GM12878 (cell line): ENCODE measurements around the gene VPS39. TPM values are rescaled to one million over a fixed set of nuclear protein-coding genes. Genes with fewer than 3 reads are reported as not detected.

Source experiments
- ATAC-seq: fragments of 200-7000 bp; cut with Tn5 transposase; 3 replicates; pipeline ENCODE4 v1.9.1; 2020; ENCODE audit warnings: mild to moderate bottlenecking, moderate library complexity
- BruUV-seq: library from RNA; stranded (reverse); fragments of 400-500 nt; replicated peaks from 2 replicates; lab custom pipeline; 2021; lab: Mats Ljungman, UMichigan
- CTCF ChIA-PET: fragments of 300-600 bp; sonication (Branson Sonifier 250); formaldehyde crosslinking; extraction: SDS; loops from one replicate; lab custom pipeline; 2021; ENCODE audit warnings: inconsistent platforms; lab: Yijun Ruan, JAX
- POLR2A ChIA-PET: fragments of 350-600 bp; formaldehyde crosslinking; extraction: SDS; loops from one replicate; lab custom pipeline; 2021; ENCODE audit warnings: inconsistent platforms; lab: Charles Lee
- RAD21 ChIA-PET: fragments of 300-600 bp; sonication (Branson Sonifier 250); formaldehyde crosslinking; loops from one replicate; lab custom pipeline; 2023; ENCODE audit warnings: antibody characterized with exemption; ENCODE audit not compliant: unreplicated experiment; lab: Charles Lee
- SMC1A ChIA-PET: fragments of 300-600 bp; sonication (Branson Sonifier 250); formaldehyde crosslinking; loops from one replicate; lab custom pipeline; 2023; ENCODE audit not compliant: unreplicated experiment, uncharacterized antibody; lab: Charles Lee
- DNase-seq: peaks from one replicate; pipeline ENCODE4 v3.0.0-alpha.2; 2011; ENCODE audit warnings: low read depth, low spot score
- FAIRE-seq: peaks from 3 replicates; lab custom pipeline; 2011; peaks lifted over from hg19 to GRCh38; lab: Jason Lieb, UNC
- H2AFZ ChIP-seq: 2 replicates; pipeline ENCODE4 v1.6.0; 2011; ENCODE audit warnings: low read depth, low read length, control low read depth; ENCODE audit not compliant: control insufficient read depth
- H3K27ac ChIP-seq: 2 replicates; pipeline ENCODE4 v1.5.1; 2011; ENCODE audit warnings: control low read depth; ENCODE audit not compliant: control insufficient read depth, insufficient read depth
- H3K27me3 ChIP-seq, 2 experiments: replicated peaks in 1 of 2; 2 replicates each; pipeline versions ENCODE4 v1.6.0 to v1.6.1; 2011; ENCODE audit warnings: low read length in 1 of 2; ENCODE audit not compliant: control insufficient read depth in 2 of 2, insufficient read depth in 2 of 2
- H3K36me3 ChIP-seq, 2 experiments: 2 replicates each; pipeline ENCODE4 v1.5.1; 2011; ENCODE audit warnings: low read length in 1 of 2; ENCODE audit not compliant: control insufficient read depth in 2 of 2, insufficient read depth in 2 of 2
- H3K4me1 ChIP-seq: 2 replicates; pipeline ENCODE4 v1.6.1; 2011; ENCODE audit warnings: mild to moderate bottlenecking, low read length, moderate library complexity, mixed read lengths; ENCODE audit not compliant: control insufficient read depth, insufficient read depth
- H3K4me2 ChIP-seq: 2 replicates; pipeline ENCODE4 v1.6.0; 2011; ENCODE audit warnings: control low read depth; ENCODE audit not compliant: control insufficient read depth, insufficient read depth
- H3K4me3 ChIP-seq: fragments of 200-600 bp; sonication (generic); 2 replicates; pipeline ENCODE4 v1.5.1; 2016
- H3K79me2 ChIP-seq: 2 replicates; pipeline ENCODE4 v1.6.0; 2011; ENCODE audit warnings: low read length; ENCODE audit not compliant: control insufficient read depth, insufficient read depth
- H3K9ac ChIP-seq: 2 replicates; pipeline ENCODE4 v1.8.0; 2011; ENCODE audit warnings: low read length, control low read depth, mixed read lengths; ENCODE audit not compliant: control insufficient read depth, insufficient read depth
- H3K9me3 ChIP-seq: replicated peaks from 3 replicates; pipeline ENCODE4 v1.5.1; 2011; ENCODE audit warnings: mild to moderate bottlenecking, low read length; ENCODE audit not compliant: control insufficient read depth, insufficient read depth
- H4K20me1 ChIP-seq: 2 replicates; pipeline ENCODE4 v1.6.0; 2011; ENCODE audit not compliant: control insufficient read depth, insufficient read depth
- BHLHE40 ChIP-seq, 2 experiments: fragments of 450-650 bp in 1 of 2; IDR thresholded peaks; 2 replicates each; pipeline ENCODE4 v1.6.1; 2011 to 2017; ENCODE audit warnings: low read depth in 2 of 2, borderline replicate concordance in 1 of 2, improper control_type of control experiment in 1 of 2, low read length in 1 of 2, mild to moderate bottlenecking in 1 of 2
- CHD2 ChIP-seq: IDR thresholded peaks from 2 replicates; pipeline ENCODE4 v1.6.1; 2011; ENCODE audit warnings: low read depth, low read length, improper control_type of control experiment, borderline replicate concordance
- MTA3 ChIP-seq: IDR thresholded peaks from 2 replicates; pipeline ENCODE4 v1.6.1; 2012; ENCODE audit warnings: low read length, inconsistent platforms, borderline replicate concordance
- POLR2A ChIP-seq: IDR thresholded peaks from 2 replicates; pipeline ENCODE4 v1.6.1; 2011; ENCODE audit warnings: low read depth, mild to moderate bottlenecking, low read length
- WGBS: methylation state at CpG from one replicate; pipeline ENCODE4 v1.1.6; 2016; ENCODE audit warnings: low lambda C conversion rate; ENCODE audit not compliant: insufficient replicate concordance, insufficient coverage; ENCODE audit errors: missing lambda C conversion rate; 5-methylcytosine and 5-hydroxymethylcytosine counted together
- in situ Hi-C: fragments of 300-500 bp; cut with MboI; formaldehyde crosslinking; loops from 9 replicates; pipeline ENCODE4 v1.14.3; 2018; ENCODE audit warnings: mixed read lengths
- intact Hi-C: fragments of 100-400 bp; cut with micrococcal nuclease; formaldehyde crosslinking; loops from one replicate; pipeline ENCODE4 v1.14.2; 2022; ENCODE audit not compliant: unreplicated experiment
- polyA plus RNA-seq, 11 experiments: library from polyadenylated mRNA; depleted of rRNA in 4 of 11; unstranded in 6 of 11; stranded (reverse) in 5 of 11; fragments of >200 nt; fragmentation: Nextera tagmentation in 4 of 11; fragmentation: Illumina TruSeq in 1 of 11; extraction: Ambion mirVana in 4 of 11; extraction: Trizol in 1 of 11; gene quantifications; 1 replicate in 1 of 11; 2 replicates in 10 of 11; pipeline versions ENCODE4 v1.2.1 to v1.2.3, GENCODE V29; 2011 to 2016; ENCODE audit warnings: inconsistent platforms in 2 of 11, missing spikeins in 2 of 11, low read depth in 1 of 11
- total RNA-seq, 4 experiments: library from RNA; depleted of rRNA in 3 of 4; stranded (reverse); fragments of >200 nt in 3 of 4; fragmentation: Illumina TruSeq in 1 of 4; extraction: Trizol in 1 of 4; gene quantifications; 2 replicates each; pipeline versions ENCODE4 v1.2.1 to v1.2.3, GENCODE V29; 2013 to 2021

Gene VPS39
- total and polyA plus RNA-seq, 10 of the 15 experiments (the other 5 are each of a cell fraction or from before 2014, with no cell fraction given) = 4.9 to 50.0 (median 36.2) TPM

DNA sequence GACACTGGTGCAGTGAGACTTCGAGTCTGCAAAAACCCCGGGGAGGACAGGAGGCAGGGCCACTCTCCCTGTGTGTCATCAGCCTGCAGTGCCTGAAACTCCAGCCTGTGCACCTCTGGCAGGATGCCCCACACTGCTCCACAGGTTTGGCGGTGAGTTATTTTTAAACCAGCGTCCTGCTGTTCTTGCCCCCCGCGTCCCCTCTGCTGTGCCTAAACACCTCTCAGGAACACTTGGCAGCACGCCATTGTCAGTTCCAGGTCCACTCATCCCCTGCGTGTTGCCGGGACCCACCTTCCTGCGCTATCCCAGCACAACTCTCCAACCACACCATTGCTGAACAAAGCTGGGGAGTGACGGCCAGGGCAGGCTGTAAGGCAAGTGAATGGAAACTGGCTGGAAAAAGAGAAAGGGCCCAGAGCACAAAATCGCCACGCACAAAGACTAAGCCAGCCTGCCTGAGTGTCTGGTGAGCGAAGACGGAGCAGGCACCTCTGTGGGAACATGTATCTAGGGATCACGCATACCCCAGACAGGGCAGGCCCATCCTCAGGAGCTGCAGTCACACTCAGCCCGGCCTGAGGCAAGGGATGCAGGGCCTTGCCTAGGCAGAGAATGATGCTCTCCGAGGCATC lies 48.6 kb downstream of the VPS39 start:
- ChIA-PET RAD21 (no interaction called here), CTCF (no interaction called here), POLR2A (no interaction called here)
- no peak overlapping the region for H3K4me3 ChIP-seq
- 95% methylated on average over 18 of the region's 18 CpGs for WGBS
- no peaks in the 10 kb centered on the region for H3K79me2 ChIP-seq
- BruUV-seq = no TSS peak
- H3K9ac ChIP-seq = no peak overlapping the region
- no peaks in the 10 kb centered on the region for H3K9me3 ChIP-seq
- TF ChIP-seq CHD2 (no peak), POLR2A (peak; percentile 40; the same call in 1 of the 2 replicates)
- TF ChIP-seq, all 136 proteins: peak for 1
- no peaks in the 10 kb centered on the region for H3K4me1 ChIP-seq
- H4K20me1 ChIP-seq = no peaks in the 10 kb centered on the region
- H2AFZ ChIP-seq = no peak overlapping the region
- H3K36me3 ChIP-seq = peaks cover 14 to 23% of the 10 kb centered on the region in 2 experiments; a peak in 3 of 4 replicates
- SMC1A ChIA-PET = interaction anchor here (1.2 kb wide), 2 partner anchors 21 to 22 kb away, joined by 3 read pairs; no protein-coding TSS in a partner anchor
- intact Hi-C loops = no loop called here
- in situ Hi-C loops = no loop called here
- DNase-seq = no peak
- H3K4me2 ChIP-seq = no peak overlapping the region
- no peak for FAIRE-seq
- no peaks in the 10 kb centered on the region for H3K27me3 ChIP-seq
- no peak for ATAC-seq
- no peak overlapping the region for H3K27ac ChIP-seq

DNA sequence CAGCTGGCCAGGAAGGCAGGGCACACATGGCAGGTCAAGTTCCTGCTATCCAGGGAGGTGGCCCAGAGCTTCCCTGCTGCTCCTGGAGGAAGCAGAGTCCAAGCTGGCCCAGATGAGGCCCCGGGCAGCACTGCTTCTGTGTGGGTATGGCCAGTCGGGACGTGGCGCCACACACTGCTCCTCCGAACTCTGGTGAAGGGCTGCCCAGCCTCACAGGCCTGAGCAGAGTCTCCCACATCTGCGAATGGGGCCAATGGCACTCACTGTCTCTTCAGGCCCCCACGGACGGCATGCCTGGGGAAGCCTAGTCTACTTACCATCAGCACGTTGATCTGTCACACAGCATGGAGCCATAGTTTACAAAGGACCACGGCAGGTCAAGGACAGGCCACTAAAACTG lies 49.2 kb downstream of the VPS39 start:
- TF ChIP-seq MTA3 = no peak
- TF ChIP-seq POLR2A = peak; percentile 26; the same call in 1 of the 2 replicates
- no peak for TF ChIP-seq BHLHE40 (IDR thresholded peaks at IDR 0.05; ENCODE audit: borderline replicate concordance in 1 of 2, low read depth in 2 of 2, low read length in 1 of 2)

More for the DNA sequence above, 49.2 kb downstream of the VPS39 start:
- no peak overlapping the region for H3K4me2 ChIP-seq
- H3K4me1 ChIP-seq = no peaks in the 10 kb centered on the region
- POLR2A ChIA-PET = no interaction called here
- H3K9ac ChIP-seq = no peak overlapping the region
- DNase-seq (no peak), ATAC-seq (no peak), FAIRE-seq (no peak)
- intact Hi-C loops (no loop called here), in situ Hi-C loops (no loop called here)
- no TSS peak for BruUV-seq
- H3K79me2 ChIP-seq = no peaks in the 10 kb centered on the region
- SMC1A ChIA-PET = interaction anchor here (1.0 kb wide), 1 partner anchor 226 kb away, joined by 3 read pairs; no protein-coding TSS in a partner anchor
- H3K9me3 ChIP-seq = no peaks in the 10 kb centered on the region
- CTCF ChIA-PET = no interaction called here
- H4K20me1 ChIP-seq = no peaks in the 10 kb centered on the region
- no peak overlapping the region for H2AFZ ChIP-seq
- RAD21 ChIA-PET = no interaction called here
- H3K36me3 ChIP-seq = peaks cover 12 to 23% of the 10 kb centered on the region in 2 experiments; a peak in 3 of 4 replicates
- no peaks in the 10 kb centered on the region for H3K27me3 ChIP-seq
- H3K27ac ChIP-seq = no peak overlapping the region
- no peak overlapping the region for H3K4me3 ChIP-seq
- 92% methylated on average over 10 of the region's 10 CpGs for WGBS
